Retinal pigment epithelial cell (primary cell): ENCODE measurements around the gene C6orf141.

ENCODE experiments used
- DNase-seq: peaks from one replicate; pipeline ENCODE4 v3.0.0-alpha.2; 2010; ENCODE audit warnings: low read depth
- H3K4me3 ChIP-seq: 2 replicates; pipeline ENCODE4 v1.5.1; 2011; ENCODE audit warnings: mild to moderate bottlenecking, low read length, control low read depth, moderate library complexity
- CTCF ChIP-seq: conservative IDR thresholded peaks from 2 replicates; pipeline ENCODE4 v1.5.1; 2011; ENCODE audit warnings: low read depth, low read length, control low read depth, inconsistent platforms

C6orf141 gene

GRCh38 chr6:49557177-49557576 is 6.7 kb downstream of the C6orf141 start:
- no peak for DNase-seq
- H3K4me3 ChIP-seq = no peak overlapping the region
- no peak for TF ChIP-seq CTCF

- no peak for DNase-seq
- no peak overlapping the region for H3K4me3 ChIP-seq
- TF ChIP-seq CTCF = no peak
Measured at GRCh38 chr6:49558238-49558637, 7.8 kb downstream of the C6orf141 start.

DNA sequence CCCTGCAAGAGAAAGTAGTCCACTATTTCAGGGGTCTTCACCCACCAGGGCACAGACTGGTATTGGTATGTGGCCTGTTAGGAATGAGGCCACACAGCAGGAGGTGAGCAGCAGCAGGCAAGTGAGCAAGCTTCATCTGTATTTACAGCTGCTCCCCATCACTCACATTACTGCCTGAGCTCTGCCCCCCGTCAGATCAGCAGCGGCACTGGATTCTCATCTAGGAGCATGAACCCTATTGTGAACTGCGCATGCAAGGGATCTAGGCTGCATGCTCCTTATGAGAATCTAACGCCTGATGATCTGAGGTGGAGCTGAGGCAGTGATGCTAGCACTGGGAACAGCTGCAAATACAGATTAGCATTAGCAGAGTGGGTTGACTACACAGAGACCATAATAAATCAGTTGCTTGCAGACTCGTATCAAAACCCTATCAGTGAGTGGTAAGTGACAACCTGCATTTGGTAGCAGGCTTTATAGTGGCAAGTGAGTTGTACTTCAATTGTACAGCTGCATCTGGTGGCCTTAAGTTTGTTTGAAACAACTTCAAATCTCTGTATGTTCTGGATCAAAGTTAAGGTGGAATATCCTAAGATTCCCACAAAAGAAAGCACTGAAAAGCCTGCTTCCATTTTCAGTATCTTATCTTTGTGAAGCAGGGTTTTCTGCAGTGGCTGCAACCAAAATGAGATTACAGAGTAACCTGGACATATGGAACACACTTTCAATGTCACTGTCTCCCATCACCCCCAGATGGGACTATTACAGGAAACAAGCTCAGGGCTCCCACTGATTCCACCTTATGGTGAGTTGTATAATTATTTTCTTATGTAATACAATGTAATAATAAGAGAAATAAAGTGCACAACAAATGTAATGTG is 12.8 kb downstream of the C6orf141 start:
- no peak overlapping the region for H3K4me3 ChIP-seq
- TF ChIP-seq CTCF = no peak
- no peak for DNase-seq

DNA sequence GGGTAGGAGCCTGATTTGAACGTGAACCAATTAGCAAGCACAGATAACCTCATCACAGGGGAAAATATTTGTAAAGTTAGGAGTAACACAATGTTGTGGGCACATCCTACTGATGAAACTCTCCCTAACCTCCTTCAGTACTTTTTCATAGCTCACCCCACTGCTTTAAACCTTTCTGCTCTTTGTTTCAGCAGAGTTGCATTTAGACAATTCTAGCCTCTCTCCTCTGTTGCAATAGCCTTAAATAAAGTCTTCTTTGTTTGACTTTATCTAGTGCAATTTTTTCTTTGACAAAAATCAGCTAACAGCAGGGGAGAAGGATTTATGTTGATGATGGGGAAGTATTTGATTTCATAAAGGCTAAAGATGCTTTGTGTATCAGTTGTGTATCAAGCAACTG is 14.1 kb downstream of the C6orf141 start:
- H3K4me3 ChIP-seq = no peak overlapping the region
- DNase-seq = no peak
- no peak for TF ChIP-seq CTCF

DNA sequence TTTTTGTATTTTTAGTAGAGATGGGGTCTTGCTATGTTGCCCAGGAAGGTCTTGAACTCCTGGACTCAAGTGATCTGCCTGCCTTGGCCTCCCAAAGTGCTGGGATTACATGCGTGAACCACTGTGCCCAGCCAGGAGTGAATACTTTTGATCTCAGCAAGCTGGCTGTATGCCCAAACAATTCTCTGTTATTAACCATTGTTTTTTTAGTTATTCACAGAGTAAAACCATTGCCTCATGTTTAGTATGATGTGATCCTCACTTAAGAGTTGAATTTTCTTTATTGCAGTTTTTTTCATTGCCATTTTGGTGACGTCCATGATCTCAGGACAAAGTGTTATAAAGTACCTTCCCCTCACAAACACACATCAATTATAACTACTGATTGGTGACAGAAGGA is 14.8 kb downstream of the C6orf141 start:
- TF ChIP-seq CTCF = no peak
- no peak for DNase-seq
- H3K4me3 ChIP-seq = no peak overlapping the region

- TF ChIP-seq CTCF = no peak
- no peak for DNase-seq
- H3K4me3 ChIP-seq = no peak overlapping the region
Measured at GRCh38 chr6:49565855-49566254, 15.4 kb downstream of the C6orf141 start.

GRCh38 chr6:49570474-49571079 is 20.1 kb downstream of the C6orf141 start:
- no peak overlapping the region for H3K4me3 ChIP-seq
- peak; percentile 36 for TF ChIP-seq CTCF
- no peak for DNase-seq
